OCI-M2 (cell line): ENCODE results near the gene MYH2.

ENCODE experiments used
- DNase-seq: peaks from one replicate; lab custom pipeline; 2025; ENCODE audit not compliant: unreplicated experiment; lab: John Stamatoyannopoulos, UW

Gene MYH2

GRCh38 chr17:10516638-10517037 lies 32.8 kb downstream of the MYH2 start:
- DNase-seq: no peak

DNA sequence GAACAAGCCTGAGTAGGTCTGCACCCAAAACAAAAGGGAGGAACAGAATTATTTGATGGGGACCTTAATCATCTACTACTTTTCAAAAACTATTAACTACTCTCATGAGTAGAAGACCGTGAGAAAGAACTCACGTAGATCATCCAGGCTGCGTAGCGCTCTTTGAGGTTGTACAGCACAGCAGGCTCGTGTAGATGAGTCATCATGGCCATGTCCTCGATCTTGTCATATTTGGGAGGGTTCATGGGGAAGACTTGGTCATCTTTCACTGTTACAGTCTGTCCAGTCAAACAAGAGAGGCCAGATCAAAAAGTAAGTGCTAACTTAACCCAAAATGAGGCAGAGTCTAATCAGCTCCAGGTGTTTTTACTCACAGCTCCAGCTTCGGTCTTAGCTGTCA lies 33.4 kb downstream of the MYH2 start:
- no peak for DNase-seq

DNA sequence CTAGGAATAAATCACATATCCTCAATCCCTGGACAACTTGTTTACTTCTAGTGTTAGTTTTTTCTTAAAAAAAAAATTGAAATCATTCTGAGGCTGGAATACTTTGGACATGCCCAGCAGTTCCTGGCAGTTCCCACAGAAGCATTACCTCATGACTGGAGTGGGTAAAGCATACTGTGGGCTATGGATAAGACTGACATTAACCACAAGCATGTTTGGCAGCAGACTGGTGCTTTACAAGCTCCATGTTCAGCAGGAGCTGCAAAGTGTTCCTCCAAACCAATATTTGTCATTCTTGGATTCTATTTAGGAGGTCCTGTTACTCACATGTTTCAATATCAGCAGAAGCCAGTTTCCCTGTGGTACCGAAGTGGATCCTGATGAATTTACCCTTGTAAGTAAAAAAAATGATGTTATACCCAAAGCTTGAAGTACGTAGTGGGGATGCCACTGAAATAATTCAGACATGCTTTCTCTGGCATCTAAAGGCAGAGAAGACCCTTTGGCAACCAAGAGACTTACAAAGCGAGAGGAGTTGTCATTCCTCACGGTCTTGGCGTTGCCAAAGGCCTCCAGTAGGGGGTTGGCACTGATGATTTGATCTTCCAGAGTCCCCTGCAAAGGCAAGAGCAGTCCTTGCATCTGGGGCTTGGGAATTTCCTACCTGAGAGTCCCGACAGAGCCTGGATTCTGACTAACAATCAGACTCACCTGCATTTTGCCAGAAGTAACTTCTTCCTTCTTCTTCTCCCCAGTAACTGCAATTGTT lies 36.0 kb downstream of the MYH2 start:
- DNase-seq: no peak

DNA sequence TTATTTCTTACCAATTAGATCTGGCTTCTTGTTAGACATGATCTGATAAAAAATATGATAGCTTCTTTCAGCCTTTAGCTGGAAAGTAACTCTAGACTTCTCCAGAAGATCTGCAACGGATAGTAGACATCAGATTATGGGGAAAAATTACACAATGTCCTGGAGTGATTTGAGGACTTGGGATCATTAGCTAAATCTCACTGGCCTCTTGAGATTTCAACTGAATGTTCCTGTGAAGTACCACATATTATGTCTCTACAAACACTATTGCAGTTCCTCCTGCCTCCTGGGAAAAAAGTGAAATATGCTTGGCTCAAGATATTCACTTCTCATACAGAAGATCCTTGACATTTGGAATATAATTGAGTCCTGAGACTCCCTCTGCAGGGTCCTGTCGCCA lies 36.6 kb downstream of the MYH2 start:
- no peak for DNase-seq

DNA sequence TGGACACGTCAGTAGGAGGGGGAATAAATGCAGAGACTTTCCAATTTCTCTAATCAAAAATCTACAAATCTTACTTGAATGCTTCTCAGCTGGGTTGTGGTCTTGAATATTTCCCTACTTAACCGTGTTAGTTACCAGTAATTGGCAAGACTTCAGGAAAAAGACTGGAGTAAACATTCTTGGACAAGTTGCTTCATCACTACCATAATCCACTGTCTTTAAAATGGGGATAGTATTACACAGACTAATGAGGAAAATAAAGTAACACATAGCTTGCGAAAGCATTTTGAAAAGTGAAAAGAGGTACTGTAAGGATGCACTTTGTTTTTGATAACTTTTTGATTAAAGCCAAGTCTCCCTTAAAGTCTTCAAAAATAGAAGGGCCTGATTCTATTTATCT lies 49.5 kb downstream of the MYH2 start:
- no peak for DNase-seq

- DNase-seq: no peak
Observed at GRCh38 chr17:10492004-10492403, 57.5 kb downstream of the MYH2 start.

GRCh38 chr17:10482252-10482651 lies 67.2 kb downstream of the MYH2 start:
- DNase-seq: no peak

DNA sequence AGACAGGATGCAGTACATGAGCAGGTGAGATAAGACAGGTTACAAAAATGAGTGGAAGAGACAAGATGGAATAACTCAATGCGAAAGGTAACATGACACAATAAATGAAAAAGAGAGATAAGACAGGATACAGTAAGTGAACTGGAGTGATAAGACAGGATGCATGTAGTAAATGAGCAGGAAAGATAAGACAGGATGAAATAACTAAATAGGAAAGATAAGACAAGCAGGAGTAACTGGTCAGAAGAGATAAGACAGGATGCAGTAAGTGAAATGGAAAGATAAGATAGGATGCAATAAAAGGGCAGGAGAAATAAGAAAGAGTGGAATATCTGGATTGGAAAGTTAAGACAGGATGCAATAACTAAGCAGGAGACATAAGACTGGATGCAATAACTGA lies 71.8 kb downstream of the MYH2 start:
- DNase-seq: no peak

DNA sequence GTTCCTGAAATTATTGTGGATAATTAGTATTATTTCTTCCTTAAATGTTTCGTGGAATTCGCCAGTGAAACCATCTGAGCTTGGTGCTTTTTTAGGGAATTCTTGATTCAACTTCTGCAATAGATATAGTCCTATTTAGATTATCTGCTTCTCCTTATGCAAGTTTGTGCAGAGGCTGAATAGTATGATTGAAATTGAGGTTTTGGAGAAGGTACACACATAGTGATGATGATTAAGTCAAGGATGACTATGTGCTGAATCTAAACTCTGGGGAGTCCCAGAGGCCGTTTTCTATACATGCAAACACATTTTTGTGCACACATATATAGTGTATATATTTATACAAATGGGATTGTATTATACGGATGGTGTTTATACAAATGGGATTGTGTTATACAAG lies 74.9 kb downstream of the MYH2 start:
- DNase-seq: no peak

- DNase-seq: no peak
Observed at GRCh38 chr17:10471858-10472257, 77.6 kb downstream of the MYH2 start.
